ENCODE measurements around the gene MRPL14. TPM values are rescaled to one million over a fixed set of nuclear protein-coding genes. Genes with fewer than 3 reads are reported as not detected.

Gene MRPL14
- total RNA-seq, 1 donor from 2014 or later, result 45.5 TPM

GRCh38 chr6:44080561-44081521 lies 46.4 kb downstream of the MRPL14 start:
- TF ChIP-seq CTCF (conservative IDR thresholded peaks at IDR 0.05), result no peak
- Mint-ChIP-seq H3K4me1 (ENCODE audit: unreplicated experiment) (peaks cover 17% of the 10 kb centered on the region), H3K9me3 (no peaks in the 10 kb centered on the region), H3K36me3 (no peaks in the 10 kb centered on the region), H3K27me3 (peaks cover 8% of the 10 kb centered on the region), H3K27ac (peak overlapping the region; percentile 46), H3K4me3 (no peak overlapping the region)
- no peak for DNase-seq (ENCODE audit: extremely low spot score, unreplicated experiment)

GRCh38 chr6:44079672-44080071 lies 47.6 kb downstream of the MRPL14 start:
- peaks cover 9% of the 10 kb centered on the region for H3K27me3 Mint-ChIP-seq
- H3K36me3 Mint-ChIP-seq, result no peaks in the 10 kb centered on the region
- H3K9me3 Mint-ChIP-seq, result no peaks in the 10 kb centered on the region
- no peak overlapping the region for H3K27ac Mint-ChIP-seq
- no peak for DNase-seq (ENCODE audit: extremely low spot score, unreplicated experiment)
- H3K4me1 Mint-ChIP-seq (ENCODE audit: unreplicated experiment), result peaks cover 14% of the 10 kb centered on the region
- H3K4me3 Mint-ChIP-seq, result no peak overlapping the region
- no peak for TF ChIP-seq CTCF (conservative IDR thresholded peaks at IDR 0.05)

- Mint-ChIP-seq H3K36me3 (no peaks in the 10 kb centered on the region), H3K4me1 (ENCODE audit: unreplicated experiment) (peaks cover 18% of the 10 kb centered on the region), H3K9me3 (no peaks in the 10 kb centered on the region), H3K27ac (peak overlapping the region; percentile 73), H3K27me3 (peaks cover 13% of the 10 kb centered on the region), H3K4me3 (peak overlapping the region; percentile 58)
- no peak for DNase-seq (ENCODE audit: extremely low spot score, unreplicated experiment)
- TF ChIP-seq CTCF (conservative IDR thresholded peaks at IDR 0.05), result peak; percentile 93
Observed at GRCh38 chr6:44078827-44079671, 48.2 kb downstream of the MRPL14 start.

DNA sequence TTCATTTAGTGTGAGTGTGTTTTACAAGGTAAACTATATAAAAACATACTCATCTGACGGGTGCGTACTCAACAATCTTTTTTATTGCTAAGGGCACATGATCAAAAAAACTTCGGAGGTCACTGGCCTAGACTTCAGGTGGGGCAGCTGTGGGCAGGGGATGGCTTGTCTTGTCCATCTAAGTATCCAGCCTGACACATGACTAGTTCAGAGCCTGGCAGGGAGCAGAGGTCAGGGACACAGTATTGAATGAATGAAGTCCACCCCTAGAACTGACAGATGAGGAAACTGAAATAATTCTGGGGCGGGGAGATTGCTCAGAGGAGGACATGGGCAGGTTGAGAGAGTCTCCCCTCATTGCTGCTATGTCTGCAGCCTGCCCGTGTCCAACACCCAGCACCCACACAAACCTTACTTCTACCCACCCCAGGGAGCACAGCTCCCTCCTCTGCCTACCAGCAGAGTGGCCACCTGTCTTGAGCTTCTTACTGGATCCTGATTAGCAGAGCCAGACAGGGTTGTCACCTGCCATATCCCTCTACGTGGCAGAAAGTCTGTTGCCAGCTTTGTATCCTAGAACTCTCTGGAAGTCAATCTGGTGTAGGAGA lies 48.9 kb downstream of the MRPL14 start:
- H3K4me3 Mint-ChIP-seq, result no peak overlapping the region
- H3K4me1 Mint-ChIP-seq (ENCODE audit: unreplicated experiment), result peaks cover 23% of the 10 kb centered on the region
- no peaks in the 10 kb centered on the region for H3K36me3 Mint-ChIP-seq
- no peak for DNase-seq (ENCODE audit: extremely low spot score, unreplicated experiment)
- H3K27me3 Mint-ChIP-seq, result peaks cover 13% of the 10 kb centered on the region
- no peak overlapping the region for H3K27ac Mint-ChIP-seq
- H3K9me3 Mint-ChIP-seq, result no peaks in the 10 kb centered on the region
- TF ChIP-seq CTCF (conservative IDR thresholded peaks at IDR 0.05), result no peak

DNA sequence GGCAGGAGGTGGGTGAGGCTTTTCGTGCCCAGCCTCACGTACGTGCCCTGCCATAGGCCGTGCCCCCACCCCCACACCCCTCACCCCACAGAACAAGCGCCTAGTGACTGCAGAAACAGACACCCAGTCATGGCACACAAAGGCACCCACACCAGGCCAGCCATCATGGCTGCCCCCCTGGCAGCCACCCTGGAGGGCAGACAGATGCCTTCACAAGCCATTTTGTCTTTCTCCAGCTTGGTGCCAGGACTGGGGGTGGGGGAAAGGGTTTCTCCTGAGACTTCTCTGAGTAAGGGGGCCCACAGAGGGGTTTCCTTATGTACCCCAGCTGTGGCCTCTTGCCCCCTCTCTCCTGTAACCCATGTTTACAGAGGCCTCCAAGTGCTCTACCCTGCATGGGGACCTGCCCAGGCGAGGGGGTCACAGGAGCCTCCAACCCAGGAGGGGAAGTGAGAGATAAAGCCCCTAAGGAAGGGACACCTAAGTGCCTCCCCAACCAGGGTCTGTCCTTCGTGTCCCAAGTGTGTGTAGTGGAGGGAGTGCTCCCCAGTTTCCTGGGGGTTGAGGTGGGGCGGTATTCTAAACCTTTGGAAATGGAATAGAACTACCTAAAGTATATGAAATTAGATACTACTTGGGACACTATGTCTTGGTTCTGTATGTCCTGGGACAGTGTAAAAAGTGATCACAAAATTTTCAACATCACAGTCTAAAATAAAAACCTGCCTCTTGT lies 49.9 kb downstream of the MRPL14 start:
- Mint-ChIP-seq H3K27ac (no peak overlapping the region), H3K4me1 (ENCODE audit: unreplicated experiment) (peaks cover 26% of the 10 kb centered on the region), H3K27me3 (peaks cover 13% of the 10 kb centered on the region), H3K36me3 (no peaks in the 10 kb centered on the region), H3K9me3 (no peaks in the 10 kb centered on the region), H3K4me3 (peak overlapping the region; percentile 35)
- no peak for DNase-seq (ENCODE audit: extremely low spot score, unreplicated experiment)
- TF ChIP-seq CTCF (conservative IDR thresholded peaks at IDR 0.05), result no peak

All from type B pancreatic cell (in vitro differentiated cells).